Left hindlimb (tissue), 1 donor: ENCODE data around the gene CAMKK2.
"Not testable (repeated sequence)": the region's sequence is repeated elsewhere in the genome, so short reads cannot be mapped to it uniquely, and the experiment has no call there.

Experiments used
- DNase-seq: peaks from one replicate; pipeline ENCODE4 v3.0.0-alpha.2; 2018

Gene CAMKK2

GRCh38 chr12:121222847-121223246 lies 73.7 kb downstream of the CAMKK2 start:
- no peak for DNase-seq

- no peak for DNase-seq
These were observed 77.0 kb downstream of the CAMKK2 start for GRCh38 chr12:121219353-121219986.

GRCh38 chr12:121218588-121219352 lies 77.7 kb downstream of the CAMKK2 start:
- no peak for DNase-seq

GRCh38 chr12:121217761-121218160 lies 78.7 kb downstream of the CAMKK2 start:
- DNase-seq, result no peak

- no peak for DNase-seq
These were observed 79.4 kb downstream of the CAMKK2 start for GRCh38 chr12:121217063-121217462.

GRCh38 chr12:121216102-121216501 lies 80.4 kb downstream of the CAMKK2 start:
- no peak for DNase-seq

- DNase-seq, result no peak
These were observed 81.4 kb downstream of the CAMKK2 start for GRCh38 chr12:121214855-121215745.

- DNase-seq, result no peak
These were observed 82.2 kb downstream of the CAMKK2 start for GRCh38 chr12:121214166-121214777.

GRCh38 chr12:121212875-121213274 lies 83.6 kb downstream of the CAMKK2 start:
- DNase-seq, result no peak

GRCh38 chr12:121209624-121210572 lies 86.6 kb downstream of the CAMKK2 start, which contains the start of gene P2RX4:
TSS of gene P2RX4 (plus strand) at chr12:121210129. CDS start at chr12:121210165, 36 bp downstream.
- peak; percentile 89 for DNase-seq

GRCh38 chr12:121209221-121209620 lies 87.3 kb downstream of the CAMKK2 start:
- DNase-seq, result no peak

- DNase-seq, result not testable (repeated sequence)
These were observed 87.9 kb downstream of the CAMKK2 start for GRCh38 chr12:121208571-121208970.

- no peak for DNase-seq
These were observed 91.0 kb downstream of the CAMKK2 start for GRCh38 chr12:121205491-121205890.

GRCh38 chr12:121203482-121203881 lies 93.0 kb downstream of the CAMKK2 start:
- DNase-seq, result no peak

GRCh38 chr12:121202407-121203355 lies 93.8 kb downstream of the CAMKK2 start:
- no peak for DNase-seq

- not testable (repeated sequence) for DNase-seq
These were observed 95.4 kb downstream of the CAMKK2 start for GRCh38 chr12:121201140-121201539.

GRCh38 chr12:121198949-121199348 lies 97.6 kb downstream of the CAMKK2 start:
- no peak for DNase-seq

- DNase-seq, result no peak
These were observed 99.6 kb downstream of the CAMKK2 start for GRCh38 chr12:121196902-121197301.

GRCh38 chr12:121191151-121191550 lies 105.4 kb downstream of the CAMKK2 start:
- DNase-seq, result no peak

- no peak for DNase-seq
These were observed 105.9 kb downstream of the CAMKK2 start for GRCh38 chr12:121190523-121191031.
